Cardiac fibroblast (primary cell): ENCODE data around the gene ZNF827.

Experiments used
- DNase-seq, 2 donors: peaks; one replicate each; pipeline versions ENCODE4 v3.0.0 to v3.0.0-alpha.2; 2010; ENCODE audit warnings: low read depth in 2 of 2
- H3K4me3 ChIP-seq, 2 donors: replicated peaks in 1 of 2; 1 replicate in 1 of 2; 2 replicates in 1 of 2; pipeline ENCODE4 v1.5.1; 2011; ENCODE audit warnings: low read depth in 2 of 2, low read length in 2 of 2, mild to moderate bottlenecking in 2 of 2, moderate library complexity in 1 of 2
- TF ChIP-seq, protein P1 (sequence below): IDR thresholded peaks from one replicate; pipeline ENCODE4 v1.5.1; 2011; ENCODE audit warnings: low read depth, mild to moderate bottlenecking, low read length, inconsistent platforms

Gene ZNF827

DNA sequence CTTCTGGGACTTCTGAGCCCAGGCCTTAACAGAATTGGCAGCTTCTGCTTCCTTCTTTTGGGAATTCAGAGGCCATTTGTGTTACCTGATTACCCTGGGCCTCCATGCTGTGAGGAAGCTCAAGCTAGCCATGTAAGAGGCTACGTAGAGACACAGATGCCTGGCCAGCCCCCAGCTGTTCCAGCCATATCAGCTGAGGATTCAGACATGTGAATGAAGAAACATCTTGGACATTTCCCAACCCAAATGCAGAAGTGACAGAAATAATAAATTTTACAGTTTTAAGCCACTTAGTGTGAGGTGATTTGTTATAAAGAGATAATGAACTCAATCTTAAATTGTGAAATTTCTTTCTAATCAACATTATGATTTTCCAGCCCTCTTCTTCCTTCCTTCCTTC lies 18.7 kb upstream of the ZNF827 start:
- TF ChIP-seq, protein P1, sequence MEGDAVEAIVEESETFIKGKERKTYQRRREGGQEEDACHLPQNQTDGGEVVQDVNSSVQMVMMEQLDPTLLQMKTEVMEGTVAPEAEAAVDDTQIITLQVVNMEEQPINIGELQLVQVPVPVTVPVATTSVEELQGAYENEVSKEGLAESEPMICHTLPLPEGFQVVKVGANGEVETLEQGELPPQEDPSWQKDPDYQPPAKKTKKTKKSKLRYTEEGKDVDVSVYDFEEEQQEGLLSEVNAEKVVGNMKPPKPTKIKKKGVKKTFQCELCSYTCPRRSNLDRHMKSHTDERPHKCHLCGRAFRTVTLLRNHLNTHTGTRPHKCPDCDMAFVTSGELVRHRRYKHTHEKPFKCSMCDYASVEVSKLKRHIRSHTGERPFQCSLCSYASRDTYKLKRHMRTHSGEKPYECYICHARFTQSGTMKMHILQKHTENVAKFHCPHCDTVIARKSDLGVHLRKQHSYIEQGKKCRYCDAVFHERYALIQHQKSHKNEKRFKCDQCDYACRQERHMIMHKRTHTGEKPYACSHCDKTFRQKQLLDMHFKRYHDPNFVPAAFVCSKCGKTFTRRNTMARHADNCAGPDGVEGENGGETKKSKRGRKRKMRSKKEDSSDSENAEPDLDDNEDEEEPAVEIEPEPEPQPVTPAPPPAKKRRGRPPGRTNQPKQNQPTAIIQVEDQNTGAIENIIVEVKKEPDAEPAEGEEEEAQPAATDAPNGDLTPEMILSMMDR: no peak
- H3K4me3 ChIP-seq: no peak overlapping the region
- peak in 1 of 2 donors; percentile 36 for DNase-seq

DNA sequence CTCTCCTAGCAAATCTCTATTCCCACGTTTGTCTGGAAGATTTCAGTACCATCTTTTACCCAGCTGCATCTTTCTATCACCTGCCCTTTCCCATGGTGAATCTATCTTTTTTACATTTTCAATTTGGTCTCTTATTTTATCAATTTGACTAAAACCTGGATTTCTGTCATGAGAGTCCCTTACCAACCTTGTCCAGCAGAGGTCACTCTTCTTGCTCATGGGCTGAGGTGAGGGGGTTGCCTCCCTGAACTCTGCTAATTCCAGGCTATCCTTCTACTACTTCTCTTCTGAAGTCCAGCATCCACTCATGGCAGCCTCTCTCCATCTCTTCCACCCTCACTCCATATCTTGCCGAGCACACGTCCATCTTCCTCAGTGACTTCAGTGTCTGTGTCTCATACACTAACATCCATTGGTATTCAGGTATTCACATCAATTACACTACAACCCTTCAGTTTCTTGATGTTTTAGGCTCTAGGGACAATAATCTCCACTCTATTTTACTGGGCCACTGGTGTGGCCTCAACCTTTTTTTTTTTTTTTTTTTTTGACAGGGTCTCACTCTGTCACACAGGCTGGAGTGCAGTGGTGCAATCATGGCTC lies 17.8 kb upstream of the ZNF827 start:
- TF ChIP-seq, protein P1: peak; percentile 80
- DNase-seq: peak; percentile 51 to 64
- no peak overlapping the region for H3K4me3 ChIP-seq

DNA sequence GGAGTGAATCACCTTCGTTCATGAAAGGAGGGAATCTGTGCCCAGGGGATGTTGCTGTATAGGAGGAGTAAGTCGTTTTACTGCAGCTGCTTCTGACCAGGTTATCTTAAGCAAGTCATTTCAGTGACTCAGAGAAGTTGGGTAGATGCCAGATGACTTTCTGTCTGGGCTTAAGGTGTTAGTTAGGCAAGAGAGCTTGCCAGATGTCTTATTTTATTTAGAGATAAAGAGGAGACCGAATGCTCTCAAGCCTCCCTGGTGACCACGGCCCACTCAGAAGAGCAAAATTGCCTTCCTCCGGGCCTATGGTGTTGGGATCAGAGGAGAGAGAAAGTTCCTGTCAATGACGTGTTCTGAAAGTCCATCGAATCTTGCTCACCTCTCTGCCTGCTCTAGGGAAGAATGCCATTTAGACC lies 16.3 kb upstream of the ZNF827 start:
- TF ChIP-seq, protein P1: no peak
- H3K4me3 ChIP-seq: no peak overlapping the region
- peak; percentile 80 to 98 for DNase-seq

DNA sequence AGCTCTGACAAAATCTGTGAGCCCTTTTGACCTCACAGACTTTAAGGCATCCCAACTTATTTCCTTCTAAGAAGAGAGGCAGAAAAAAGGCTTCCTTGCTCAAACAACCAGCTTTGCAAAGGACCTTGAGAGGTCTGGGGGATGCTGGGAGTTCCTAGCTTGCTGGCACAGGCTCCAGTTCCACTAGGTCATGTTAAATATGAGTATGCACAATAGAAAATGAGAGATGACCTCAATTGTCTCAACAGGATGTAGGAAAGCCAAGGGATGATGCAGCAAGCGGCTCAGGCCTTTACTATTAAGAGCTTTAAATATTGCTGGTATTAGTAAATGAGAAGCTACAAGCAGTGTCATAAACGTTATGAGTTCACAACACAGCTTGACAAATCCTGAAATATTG lies 13.3 kb upstream of the ZNF827 start:
- H3K4me3 ChIP-seq: no peak overlapping the region
- TF ChIP-seq, protein P1: no peak
- DNase-seq: peak; percentile 18 to 72

DNA sequence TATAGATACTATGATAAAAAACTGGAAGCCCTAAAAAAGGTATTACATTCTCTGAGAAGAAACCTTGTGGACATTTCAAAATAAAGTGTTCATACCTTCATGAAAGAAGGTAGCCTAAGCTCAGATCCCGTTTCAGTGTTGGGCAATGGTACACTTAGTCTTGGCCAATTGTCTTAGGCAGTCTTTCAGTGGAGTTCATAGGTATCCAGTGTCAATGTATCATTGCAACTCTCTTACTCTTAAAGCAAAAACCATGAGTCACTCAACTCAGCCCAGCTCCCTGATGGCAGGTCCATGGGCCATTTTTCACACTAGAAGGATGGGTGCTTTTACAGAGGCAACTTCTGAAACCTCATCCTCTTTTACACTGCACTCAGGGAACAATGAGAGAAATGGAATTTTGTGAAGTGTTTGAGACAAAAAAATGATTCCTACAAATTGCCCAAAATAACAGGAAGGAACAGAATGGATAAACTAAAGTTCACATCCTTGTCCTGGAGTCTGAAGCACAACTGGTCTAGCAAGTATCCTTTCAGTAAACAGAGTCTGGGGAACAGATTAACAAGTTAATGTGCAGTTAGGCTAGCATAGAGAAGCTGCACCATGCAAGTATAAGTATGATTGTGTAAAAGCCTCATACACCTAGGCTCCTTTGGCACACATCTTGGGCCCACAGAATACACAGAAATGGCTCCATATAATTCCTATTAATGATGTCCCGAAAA lies 7.0 kb upstream of the ZNF827 start:
- TF ChIP-seq, protein P1: no peak
- DNase-seq: no peak
- H3K4me3 ChIP-seq: no peak overlapping the region

DNA sequence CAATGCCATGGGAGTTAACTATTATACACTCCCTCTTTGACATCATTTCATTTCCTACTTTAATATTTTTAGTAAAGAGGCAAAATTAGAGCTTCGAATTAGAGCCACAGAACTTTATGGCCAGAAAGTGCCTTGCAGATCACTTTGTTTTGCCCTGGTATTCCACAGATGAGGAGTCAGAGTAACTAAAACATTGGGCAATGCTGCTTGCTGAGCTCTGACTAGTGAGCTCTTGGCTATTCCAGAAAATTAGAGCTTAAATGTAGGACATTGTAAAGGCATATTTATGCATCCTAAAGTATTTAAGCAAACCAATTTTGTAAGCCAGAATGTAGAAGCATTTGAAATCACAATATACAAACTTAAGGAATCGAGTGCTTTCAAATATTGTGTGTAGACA lies 6.3 kb upstream of the ZNF827 start:
- no peak overlapping the region for H3K4me3 ChIP-seq
- TF ChIP-seq, protein P1: no peak
- DNase-seq: no peak
